GM18498 (cell line): ENCODE measurements around the gene METTL8.
A peak's percentile ranks its signal among the peaks of the same experiment; 100 is the strongest.

ENCODE experiments used
- ATAC-seq: cut with Tn5 transposase; IDR thresholded peaks from one replicate; pipeline ENCODE4 v1.9.1; 2021; ENCODE audit warnings: mild to moderate bottlenecking, moderate library complexity; ENCODE audit not compliant: unreplicated experiment

Gene METTL8, protein sequence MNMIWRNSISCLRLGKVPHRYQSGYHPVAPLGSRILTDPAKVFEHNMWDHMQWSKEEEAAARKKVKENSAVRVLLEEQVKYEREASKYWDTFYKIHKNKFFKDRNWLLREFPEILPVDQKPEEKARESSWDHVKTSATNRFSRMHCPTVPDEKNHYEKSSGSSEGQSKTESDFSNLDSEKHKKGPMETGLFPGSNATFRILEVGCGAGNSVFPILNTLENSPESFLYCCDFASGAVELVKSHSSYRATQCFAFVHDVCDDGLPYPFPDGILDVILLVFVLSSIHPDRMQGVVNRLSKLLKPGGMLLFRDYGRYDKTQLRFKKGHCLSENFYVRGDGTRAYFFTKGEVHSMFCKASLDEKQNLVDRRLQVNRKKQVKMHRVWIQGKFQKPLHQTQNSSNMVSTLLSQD

DNA sequence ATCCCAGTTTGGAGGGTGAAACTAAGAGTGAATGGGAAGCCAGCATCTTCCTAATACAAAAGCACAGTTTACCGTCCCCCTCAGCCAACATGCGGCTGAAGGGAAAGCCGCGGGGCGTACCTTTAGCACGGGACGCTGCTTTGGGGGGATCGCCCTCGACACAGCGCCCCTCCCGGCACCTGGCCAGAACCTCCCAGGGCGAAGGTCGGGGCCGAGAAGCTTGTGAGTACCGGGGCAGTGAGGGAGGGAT, at the start of gene METTL8:
Gene METTL8, minus strand, starts transcription at position 228 of the 250 bp plus-strand sequence. CDS start 41,805 bp downstream, outside the sequence.
- no peak for ATAC-seq

DNA sequence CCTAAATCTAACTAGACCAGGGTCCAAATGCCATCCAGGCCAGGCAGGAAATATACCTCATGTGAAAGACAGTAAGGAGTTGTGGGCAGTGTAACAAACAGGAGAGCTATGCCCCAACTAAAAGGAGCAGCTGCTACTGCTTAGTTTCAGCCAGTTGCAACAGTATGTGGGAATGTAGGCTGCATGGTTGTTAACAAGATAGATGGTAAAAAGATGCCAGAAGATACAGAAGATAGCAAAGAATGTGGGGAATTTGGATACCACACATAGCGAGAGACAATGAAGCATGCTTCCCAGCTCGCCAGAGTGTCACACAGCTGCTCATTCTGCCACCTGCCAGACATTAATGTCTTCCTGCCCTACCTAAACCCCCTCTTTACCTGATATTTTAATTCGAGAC, 49.1 kb upstream of the METTL8 start:
- ATAC-seq, result peak; percentile 18

DNA sequence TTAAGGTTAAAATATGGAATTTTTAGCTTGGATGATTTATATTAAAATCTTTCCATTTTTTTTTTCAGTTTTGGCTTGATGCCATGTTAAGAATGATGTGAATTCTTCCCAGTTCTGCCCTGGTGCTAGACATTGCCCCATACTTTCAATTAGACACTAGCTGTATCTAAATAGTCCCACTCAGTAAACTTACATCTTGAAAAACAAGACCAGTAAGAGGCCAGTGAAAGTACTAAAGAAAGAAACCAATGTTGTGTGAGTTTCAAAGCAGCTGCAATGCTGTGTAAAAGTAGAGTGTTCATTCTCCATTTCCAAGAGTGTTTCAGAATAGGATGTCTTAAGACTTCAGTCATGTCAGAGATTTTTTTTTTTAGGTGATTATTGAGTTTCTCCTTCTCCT, 48.5 kb upstream of the METTL8 start:
- ATAC-seq, result peak; percentile 73

DNA sequence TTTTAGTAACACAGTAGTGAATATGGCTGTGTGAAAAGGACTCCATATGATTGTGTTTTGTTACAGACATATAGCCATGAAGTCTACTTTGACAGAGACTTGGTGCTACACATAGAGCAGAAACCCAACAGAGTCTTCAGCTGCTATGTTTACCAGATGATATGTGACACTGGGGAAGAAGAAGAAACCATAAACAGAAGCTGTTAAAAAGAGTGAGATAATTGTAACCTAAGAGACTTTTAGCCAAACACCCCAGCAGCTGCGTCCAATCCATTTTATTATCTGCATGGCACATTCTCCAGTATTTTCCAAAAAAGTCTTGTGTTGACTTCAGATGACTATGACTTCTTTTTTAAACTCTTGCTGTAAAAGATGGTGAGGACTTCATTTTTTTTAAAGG, 47.1 kb upstream of the METTL8 start:
- ATAC-seq, result no peak

DNA sequence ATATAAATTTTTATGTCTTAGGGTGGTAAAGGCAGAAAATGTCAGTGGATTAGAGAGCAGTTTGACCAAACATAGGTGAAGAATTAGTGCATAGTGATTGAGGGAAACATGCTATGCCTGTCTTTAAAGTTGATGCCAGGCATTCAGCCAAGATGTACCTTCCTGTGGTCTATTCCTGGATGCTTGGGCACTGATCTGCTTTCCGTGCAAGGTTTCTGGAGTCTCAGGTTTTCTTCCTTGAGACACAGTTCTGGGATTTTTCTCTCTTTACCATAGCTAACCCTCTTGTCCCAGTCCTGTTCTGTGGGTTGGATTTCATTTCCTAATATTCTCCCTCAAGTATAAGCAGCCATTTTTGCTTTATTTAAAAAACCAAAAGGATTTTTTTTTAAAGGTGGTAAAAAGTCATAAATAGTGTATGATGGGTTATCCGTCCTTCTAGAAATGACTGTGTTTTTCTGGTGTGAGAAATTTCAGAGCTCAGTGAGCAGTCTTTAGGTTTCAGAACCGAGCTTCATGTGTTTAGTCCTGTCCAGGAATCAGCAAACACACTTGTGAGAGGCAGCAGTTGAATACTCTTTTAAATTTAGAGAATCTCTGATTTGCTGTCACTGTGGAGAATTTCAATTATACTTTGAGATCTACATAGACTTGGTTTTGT, 45.5 kb upstream of the METTL8 start:
- no peak for ATAC-seq

DNA sequence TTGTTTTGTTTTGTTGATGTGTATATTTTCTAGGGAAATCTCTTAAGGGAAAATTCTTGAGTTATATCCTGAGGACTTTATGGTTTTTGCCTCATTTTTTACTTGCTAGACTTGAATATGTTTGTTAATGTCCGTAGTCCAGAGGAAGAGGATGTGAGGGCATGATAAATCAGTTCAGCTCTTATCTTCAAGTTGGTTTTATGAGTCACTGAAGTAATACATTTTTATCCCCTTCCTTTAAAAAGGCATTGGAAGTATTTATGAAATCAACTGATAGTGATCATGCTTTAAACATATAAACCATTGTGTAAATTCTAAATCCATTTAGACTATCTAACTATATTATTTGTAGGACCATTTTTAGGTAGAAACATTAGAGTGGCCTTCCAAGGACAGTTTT, 44.6 kb upstream of the METTL8 start:
- no peak for ATAC-seq

DNA sequence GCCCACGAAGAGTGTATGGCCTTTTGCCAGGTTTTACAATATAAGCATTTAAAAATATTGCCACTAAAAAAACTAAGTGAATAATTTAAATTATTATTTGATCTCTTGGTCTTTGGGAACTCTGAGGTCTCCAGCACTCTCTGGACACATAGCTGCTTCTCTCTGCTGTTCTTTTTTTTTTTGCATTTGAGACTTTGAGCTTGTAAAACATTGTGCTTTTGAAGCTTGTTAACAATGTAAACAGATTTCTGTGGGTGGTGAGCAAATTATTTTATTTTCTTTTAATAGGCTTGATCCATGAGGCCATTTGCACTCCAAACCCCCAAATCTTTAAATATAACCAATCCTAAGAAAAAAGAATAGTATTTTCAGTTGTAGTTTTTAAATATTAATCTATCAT, 42.2 kb upstream of the METTL8 start:
- no peak for ATAC-seq

DNA sequence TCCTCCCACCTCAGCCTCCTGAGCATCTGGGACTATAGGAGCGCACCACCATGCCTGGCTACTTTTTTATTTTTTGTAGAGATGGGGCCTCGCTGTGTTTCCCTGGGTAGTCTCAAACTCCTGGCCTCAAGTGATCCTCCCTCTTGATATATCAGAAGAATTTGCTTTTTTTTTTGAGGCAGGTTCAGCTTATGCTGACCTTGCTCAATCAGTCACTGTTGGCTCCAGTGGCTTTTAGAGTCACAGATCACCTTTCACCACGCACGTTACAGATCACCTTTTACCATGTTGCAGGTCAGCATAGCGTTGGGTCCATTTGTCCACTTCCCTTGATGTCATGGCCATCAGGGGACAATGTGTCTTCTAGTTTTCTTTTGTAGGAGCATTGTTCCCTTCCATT, 36.3 kb upstream of the METTL8 start:
- ATAC-seq, result no peak

DNA sequence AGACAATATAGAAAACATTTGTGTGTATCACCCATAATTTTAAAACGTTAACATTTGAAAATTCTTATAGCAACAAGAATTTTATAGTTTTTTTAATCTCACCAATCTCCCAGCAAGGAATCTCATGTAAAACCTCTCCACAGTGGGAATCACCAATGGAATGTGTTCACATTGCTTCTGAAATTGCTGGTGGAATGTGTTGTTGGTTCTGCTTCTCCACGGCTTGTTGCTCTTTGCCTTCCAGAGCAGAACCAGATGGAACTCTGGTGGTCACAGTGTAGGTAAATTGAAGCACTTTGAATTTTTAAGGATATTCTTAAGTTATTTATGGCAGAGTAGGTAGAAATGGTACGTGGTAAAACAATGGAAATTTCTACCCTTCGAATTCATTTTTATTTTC, 35.4 kb upstream of the METTL8 start:
- no peak for ATAC-seq

DNA sequence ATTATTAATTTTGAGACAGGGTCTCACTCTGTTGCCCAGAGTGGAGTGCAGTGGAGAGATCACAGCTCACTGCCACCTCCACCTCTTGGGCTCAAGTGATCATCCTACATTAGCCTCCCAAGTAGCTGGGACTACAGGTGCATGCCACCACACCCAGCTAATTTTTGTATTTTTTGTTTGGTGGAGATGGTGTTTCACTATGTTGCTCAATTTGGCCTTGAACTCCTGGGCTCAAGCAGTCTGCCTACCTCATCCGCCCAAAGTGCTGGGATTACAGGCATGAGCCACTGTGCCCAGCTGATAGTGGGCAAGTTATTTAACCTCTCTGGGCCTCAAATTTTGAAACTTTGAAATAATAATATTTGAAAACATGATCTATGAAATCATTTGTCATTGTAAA, 26.7 kb upstream of the METTL8 start:
- ATAC-seq, result no peak

DNA sequence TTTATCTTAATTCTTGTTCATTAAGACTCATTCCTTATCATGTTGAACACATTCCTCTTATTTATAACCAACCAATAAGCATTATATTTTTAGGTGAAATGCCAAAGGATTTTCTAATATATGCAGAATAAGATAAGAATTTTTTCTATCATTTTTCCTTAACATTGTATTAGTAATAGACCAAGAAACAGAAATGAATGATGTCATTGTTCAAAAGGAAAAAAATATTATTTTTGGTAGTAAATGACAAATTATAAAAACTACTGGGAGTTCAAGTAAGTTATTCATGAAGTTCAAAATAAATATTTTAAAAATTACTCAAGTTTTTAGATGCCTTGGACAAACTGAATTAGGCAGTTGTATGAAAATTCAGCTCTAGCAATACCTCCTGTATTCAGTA, 25.7 kb upstream of the METTL8 start:
- ATAC-seq, result no peak

DNA sequence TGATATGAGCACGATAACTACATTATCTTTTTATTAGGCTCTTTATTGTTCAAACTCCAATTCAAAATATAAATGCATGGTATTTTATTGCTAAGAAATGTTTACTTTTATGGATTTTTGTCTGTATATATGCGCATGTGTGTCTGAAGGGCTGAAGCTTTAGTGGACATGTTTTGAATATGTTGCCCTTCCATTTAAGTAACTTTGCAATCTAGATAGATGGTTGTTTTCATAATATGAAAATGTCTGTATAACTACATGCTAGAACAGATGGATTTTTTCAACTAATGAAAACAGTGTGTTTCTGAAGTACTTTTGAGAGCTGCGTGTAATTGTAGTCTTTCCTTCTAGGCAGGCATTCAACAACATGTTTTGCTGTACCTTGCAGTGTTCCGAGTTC, 19.0 kb upstream of the METTL8 start:
- ATAC-seq, result no peak

DNA sequence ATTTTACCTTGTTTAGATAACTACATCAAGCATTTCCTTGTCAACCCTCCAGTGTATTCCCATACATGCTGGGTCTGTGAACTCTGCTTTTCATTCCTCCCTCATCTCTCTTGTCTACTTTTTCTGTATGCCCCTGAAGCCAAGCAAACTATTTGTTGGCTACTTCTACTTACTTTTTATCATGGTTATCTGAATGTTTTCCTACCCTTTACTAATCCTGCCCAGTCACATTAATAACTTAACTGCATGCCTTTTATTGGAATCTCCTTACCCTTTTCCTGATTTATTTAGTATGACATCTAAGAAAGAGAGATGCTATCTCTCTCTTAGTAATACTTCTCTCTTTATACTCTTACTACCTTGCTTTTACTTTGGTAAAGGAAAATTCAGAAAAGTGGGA, 17.3 kb upstream of the METTL8 start:
- no peak for ATAC-seq

DNA sequence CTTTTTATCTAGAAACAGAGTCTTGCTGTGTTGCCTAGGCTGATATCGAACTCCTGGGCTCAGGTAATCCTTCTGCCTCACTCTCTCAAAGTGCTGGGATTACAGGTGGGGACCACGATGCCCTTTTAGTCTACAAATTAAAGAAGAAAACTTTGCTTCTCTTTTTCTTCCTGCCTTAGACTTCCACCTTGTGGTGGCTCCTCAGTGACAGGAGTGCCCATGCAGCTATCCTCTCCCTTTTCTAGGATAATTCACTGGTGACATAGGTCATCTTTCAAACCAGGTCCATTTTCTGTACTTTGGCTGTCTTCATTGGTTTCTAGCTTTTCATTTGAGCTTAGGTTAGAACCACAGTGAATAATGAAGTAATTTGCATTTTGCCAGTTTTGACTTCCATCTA, 13.9 kb upstream of the METTL8 start:
- ATAC-seq, result no peak

DNA sequence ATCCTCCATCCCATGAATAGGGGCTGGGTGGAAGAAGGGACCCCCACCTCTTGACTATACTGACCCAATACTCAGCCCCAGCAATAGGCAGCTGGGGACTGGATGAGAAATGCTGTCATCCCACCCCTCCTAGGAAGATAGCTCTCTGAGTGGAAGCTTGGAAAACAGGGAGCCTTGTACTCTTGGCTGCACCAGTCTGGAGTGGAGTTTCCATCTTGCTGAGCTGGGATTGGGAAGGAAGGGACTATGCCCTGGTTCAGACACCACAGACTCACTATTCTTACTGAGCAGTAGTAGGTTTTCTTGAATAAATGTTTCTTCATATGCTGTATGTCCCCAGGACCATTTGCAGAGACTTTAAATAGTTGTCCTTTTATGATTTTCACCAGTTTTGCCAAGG, 7.7 kb upstream of the METTL8 start:
- no peak for ATAC-seq

DNA sequence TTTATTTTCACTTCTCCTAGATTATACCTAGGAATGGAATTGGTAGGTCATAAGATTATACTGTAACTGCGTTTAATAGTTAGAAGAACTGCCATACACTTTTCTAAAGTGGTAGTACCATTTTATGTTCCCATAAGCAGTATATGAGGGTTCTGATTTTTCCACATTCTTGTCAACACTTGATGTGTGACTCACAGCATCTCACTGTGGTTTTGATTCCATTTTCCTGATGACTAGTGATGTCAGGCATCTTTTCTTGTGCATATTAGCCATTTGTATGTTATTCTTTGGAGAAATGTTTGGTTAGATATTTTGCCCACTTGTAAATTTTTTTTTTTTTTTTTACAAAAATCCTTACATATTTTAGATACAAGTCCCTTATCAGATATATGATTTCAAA, 2.5 kb upstream of the METTL8 start:
- ATAC-seq, result no peak

DNA sequence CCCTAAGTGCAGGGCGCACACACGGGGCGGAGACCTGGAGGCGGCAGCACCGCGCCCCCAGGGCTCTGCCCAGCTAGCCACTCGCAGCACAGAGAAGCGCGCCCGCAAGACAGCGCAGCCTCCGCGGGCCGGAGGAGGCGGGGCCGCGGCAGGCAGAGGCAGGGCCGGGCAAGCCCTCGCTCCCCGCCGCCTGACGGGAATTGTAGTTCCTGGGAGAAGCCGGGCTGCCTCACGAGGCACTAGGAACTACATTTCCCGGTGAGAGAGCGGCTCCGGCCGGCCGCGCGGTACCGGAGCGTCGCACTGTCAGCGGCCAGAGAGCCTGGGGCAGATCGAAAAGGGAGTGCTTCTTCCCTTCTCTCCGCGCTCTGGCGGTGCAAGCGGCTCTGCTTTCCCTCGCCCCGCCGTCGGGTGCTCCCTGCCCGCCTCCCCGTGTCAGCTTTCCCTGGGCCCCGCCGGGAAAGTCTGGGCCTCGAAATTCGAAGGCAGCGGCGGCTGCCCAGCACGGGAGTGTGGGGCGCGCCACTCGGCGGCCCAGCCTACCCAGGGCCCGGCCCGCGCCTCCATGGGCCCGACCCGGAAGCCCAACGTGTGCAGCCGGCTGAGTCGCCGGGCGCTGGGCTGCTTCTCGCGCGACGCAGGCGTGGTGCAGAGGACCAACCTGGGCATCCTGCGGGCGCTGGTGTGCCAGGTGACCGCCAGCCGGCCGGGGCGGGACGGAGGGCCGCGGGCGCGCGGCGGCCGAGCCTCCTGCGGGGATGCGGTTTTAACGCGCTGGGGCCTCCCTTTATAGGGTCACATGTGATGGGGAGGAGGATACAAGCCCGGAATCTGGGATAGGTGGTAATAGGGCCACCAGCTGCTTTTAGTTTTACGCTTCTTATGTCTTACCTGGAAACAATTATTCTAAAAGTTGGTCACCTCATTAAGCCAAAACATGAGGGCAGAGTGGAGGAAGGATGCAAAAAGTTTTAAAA, 511 bp upstream of the METTL8 start, which contains the start of gene DCAF17:
Gene DCAF17, plus strand, starts transcription at position 214 of the 977 bp plus-strand sequence. Its CDS starts 352 bp downstream, at position 566.
- peak; percentile 91 for ATAC-seq

DNA sequence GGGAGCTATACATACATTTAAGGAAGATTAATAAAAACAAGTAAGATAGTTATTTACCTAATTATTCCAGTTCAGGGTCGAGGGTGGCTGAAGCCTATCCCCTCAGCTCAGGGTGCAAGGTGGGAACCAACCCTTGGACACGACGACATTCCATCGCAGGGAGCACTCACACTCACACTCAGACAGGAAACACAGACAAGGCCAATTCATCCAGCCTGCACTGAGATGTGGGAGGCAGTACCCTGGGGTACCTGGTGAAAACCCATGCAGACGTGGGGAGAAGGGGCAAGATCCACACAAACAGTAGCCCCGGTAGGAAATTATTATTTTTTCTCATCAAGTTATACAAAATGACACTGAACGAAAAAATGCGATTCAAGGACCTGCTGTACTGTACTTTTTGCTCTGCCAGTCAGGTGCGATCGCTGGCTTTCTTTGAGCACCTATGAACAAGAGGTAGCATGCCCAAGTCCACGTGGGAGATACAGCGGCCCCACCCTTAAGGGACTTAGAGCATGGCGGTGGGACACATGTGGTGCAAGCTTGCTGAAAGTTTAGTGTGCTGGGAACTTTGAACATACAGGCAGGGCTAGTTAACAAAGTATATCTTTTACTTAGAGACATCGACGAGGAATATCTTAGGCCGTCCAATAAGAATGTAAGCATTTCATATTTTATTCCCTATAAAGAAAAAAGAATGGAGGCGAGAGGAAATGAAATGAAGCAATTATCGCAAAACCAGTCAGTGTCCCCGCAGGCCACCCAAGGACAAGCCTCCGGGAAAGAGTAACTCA, 624 bp downstream of the METTL8 start:
- no peak for ATAC-seq

DNA sequence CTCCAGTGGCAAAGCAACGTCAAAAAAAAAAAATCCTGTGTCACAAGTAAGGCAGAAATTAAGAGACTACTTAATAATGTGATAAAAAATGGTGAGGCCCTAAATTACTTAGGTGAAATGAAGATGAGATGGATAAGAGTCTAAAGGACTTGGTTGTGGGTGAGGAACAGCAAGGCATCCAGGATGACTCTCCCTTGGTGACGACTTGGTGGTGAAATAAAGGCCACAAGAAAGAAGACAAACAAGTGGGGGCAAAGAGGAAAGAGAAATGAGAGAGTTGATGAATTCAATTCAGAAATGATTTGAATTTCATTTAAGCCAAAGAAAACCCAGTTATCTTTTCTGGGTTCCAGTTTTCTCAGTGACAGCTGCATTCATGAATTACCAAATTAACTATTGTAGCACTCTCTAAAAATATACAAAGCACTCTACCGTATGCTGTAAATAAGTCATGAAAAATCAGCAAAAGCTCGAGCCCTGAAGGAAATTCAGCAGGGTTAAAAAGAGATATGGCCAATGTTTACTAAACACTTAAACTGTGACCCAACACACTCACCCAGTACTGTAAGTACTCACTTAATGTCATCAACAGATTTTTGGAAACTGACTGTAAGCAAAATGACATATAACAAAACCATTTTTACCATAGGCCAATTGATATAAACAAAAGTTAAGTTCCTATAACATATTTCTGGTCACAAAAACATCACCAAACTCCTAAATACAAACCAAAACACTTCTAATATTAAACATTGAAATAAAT, 1.4 kb downstream of the METTL8 start:
- no peak for ATAC-seq

DNA sequence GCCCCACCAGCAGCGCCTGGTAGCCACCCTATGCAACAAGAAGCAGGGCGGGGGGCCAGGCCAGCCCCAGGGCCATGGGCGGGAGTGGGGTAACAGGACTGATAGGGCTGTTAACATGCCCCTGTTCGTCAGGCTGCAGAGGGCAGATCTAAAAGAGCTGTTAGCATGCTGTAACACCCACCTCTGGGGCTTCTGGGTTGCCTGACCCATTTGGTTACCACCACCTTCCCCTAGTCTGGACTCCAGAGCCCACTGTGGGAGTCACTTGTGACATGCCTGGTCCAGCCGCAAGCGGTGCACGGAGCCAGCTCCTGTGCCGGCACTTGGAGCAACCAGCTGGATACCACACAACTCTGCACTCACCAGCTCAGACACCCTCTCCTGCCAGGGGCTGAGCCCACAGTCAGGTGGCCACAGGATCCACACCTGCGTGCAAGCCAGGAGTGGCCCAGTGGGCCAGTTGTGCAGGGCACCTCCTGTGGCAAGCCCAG, 2.1 kb downstream of the METTL8 start:
- ATAC-seq, result no peak
